Measurements from ENCODE around the gene TMEM258.

TMEM258 gene

DNA sequence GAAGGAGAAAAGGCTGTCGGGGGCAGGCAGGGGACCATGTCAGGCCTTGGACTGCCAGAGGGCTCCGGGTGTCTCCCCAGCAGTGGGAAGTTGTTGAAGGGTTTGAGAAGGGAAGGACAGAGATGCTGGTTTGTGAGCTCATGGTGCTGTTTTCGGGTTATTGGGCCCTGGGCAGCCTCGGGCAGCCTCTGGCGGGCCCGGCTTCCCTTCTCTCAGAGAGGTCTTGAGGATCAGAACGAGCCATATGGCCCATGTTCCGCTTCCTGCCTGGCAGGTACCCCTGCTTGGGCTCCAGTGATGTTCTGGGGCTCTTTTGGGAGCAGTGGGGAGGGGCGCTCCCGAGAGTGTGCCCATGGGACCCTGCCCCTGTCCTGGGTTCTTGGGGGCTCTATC is 30.2 kb downstream of the TMEM258 start:
- in situ Hi-C loops (cut with HindIII; ENCODE audit: low pct_ligation_motif_present, low sequenced_read_pairs): no loop called here
- DNase-seq: no peak
- TF ChIP-seq, protein P1, sequence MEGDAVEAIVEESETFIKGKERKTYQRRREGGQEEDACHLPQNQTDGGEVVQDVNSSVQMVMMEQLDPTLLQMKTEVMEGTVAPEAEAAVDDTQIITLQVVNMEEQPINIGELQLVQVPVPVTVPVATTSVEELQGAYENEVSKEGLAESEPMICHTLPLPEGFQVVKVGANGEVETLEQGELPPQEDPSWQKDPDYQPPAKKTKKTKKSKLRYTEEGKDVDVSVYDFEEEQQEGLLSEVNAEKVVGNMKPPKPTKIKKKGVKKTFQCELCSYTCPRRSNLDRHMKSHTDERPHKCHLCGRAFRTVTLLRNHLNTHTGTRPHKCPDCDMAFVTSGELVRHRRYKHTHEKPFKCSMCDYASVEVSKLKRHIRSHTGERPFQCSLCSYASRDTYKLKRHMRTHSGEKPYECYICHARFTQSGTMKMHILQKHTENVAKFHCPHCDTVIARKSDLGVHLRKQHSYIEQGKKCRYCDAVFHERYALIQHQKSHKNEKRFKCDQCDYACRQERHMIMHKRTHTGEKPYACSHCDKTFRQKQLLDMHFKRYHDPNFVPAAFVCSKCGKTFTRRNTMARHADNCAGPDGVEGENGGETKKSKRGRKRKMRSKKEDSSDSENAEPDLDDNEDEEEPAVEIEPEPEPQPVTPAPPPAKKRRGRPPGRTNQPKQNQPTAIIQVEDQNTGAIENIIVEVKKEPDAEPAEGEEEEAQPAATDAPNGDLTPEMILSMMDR (IDR thresholded peaks at IDR 0.05; ENCODE audit: low read depth, low read length, missing control alignments): no peak
- no peak overlapping the region for H3K27ac ChIP-seq
- H3K36me3 ChIP-seq (replicated peaks): no peaks in the 10 kb centered on the region
- no peaks in the 10 kb centered on the region for H3K27me3 ChIP-seq (replicated peaks)
- no peak overlapping the region for H3K4me3 ChIP-seq (ENCODE audit: low read depth, low read length)

DNA sequence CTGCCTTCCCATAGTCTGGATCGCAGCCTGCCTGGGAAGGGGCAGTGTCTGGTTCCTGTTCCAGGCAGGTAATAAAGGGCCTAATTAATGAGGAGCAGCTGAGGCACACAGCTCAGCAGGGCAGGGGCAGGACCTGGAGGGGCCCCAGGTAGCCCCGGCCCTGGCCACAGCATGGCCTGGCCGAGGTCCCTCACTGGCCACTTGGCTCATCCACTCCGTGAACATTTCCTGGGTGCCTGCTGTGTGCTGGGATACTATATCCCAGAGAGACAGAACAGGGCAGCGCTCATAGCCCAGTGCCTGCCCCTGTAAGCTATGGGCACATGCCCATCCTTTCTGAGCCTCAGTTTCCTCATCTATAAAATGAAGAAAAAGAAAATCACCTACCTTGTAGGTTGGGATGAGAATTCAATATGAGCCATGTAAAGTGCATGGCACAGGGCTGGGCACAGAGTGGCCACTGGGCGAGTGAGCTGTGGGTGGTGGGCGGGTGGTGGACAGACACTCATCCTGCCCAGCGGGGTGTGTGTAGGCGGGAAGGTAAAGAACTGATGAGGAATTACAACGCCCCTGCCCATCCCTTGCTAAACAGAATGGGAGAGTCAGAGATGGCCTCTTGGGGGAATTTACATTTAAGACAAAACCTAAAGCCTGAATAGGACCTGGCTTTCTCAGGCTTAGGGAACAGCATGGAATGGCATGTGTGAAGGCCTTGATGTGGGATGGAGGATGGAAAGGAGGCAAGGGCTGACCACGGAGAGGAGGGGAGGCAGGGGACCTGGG is 30.8 kb downstream of the TMEM258 start:
- in situ Hi-C loops (cut with HindIII; ENCODE audit: low pct_ligation_motif_present, low sequenced_read_pairs): no loop called here
- Histone ChIP-seq H3K27ac (no peak overlapping the region), H3K4me3 (ENCODE audit: low read depth, low read length) (no peak overlapping the region), H3K27me3 (replicated peaks) (no peaks in the 10 kb centered on the region), H3K36me3 (replicated peaks) (no peaks in the 10 kb centered on the region)
- DNase-seq: no peak
- TF ChIP-seq, protein P1 (IDR thresholded peaks at IDR 0.05; ENCODE audit: low read depth, low read length, missing control alignments): no peak

DNA sequence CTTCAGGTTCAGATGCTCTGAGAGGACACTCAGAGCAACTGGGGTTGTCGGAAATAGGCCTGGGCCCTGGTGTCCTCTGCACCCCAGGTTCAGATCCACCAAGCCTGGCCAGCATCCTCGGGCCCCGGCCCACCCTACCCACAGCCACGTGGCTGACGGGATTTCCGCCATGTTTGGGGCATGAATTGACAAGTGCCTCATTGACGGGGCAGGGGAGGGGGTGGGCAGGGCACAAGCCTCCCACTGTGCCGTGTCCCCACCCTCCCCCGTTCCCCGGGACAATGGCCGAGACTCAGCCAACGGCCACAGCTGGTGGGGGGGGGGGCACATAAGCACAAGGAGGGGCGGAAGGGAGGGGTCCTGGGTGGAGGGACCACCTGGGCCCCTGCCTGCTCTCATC is 31.5 kb downstream of the TMEM258 start:
- TF ChIP-seq, protein P1 (IDR thresholded peaks at IDR 0.05; ENCODE audit: low read depth, low read length, missing control alignments): no peak
- H3K27ac ChIP-seq: no peak overlapping the region
- H3K27me3 ChIP-seq (replicated peaks): no peaks in the 10 kb centered on the region
- DNase-seq: no peak
- in situ Hi-C loops (cut with HindIII; ENCODE audit: low pct_ligation_motif_present, low sequenced_read_pairs): no loop called here
- no peak overlapping the region for H3K4me3 ChIP-seq (ENCODE audit: low read depth, low read length)
- H3K36me3 ChIP-seq (replicated peaks): no peaks in the 10 kb centered on the region

DNA sequence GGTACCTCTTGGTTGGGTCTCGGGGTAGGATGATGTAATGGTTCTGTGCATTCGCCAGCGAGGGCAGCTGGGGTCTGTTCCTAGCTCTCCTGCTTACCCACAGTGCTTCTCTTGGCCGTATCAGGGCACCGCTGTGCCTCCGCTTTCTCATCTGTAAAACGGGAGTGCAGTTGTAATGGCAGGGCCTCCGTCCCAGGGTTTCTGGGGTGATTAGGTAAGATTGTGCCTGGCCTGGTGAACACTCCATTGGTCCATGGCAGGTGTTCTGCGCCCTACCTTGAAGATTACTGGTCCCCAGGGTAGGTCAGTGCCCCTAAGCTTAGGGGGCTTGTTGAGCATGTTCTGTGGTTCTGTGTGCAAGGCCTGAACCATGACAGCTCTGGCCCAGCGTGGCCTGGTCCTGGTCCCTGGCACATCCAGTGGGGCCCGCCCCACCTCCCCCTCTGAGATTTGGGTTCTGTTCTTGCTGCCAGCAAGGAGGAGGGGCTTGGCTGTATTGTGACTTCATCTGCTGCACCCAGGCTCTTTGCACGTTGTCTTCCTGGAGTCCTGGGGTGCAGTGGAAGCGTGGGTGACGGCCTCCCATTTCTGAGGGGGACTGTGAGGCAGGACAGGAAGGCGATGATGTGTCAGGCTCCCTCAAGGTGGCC is 35.1 kb downstream of the TMEM258 start:
- no peaks in the 10 kb centered on the region for H3K27me3 ChIP-seq (replicated peaks)
- TF ChIP-seq, protein P1 (IDR thresholded peaks at IDR 0.05; ENCODE audit: low read depth, low read length, missing control alignments): no peak
- in situ Hi-C loops (cut with HindIII; ENCODE audit: low pct_ligation_motif_present, low sequenced_read_pairs): no loop called here
- no peak overlapping the region for H3K27ac ChIP-seq
- H3K36me3 ChIP-seq (replicated peaks): no peaks in the 10 kb centered on the region
- H3K4me3 ChIP-seq (ENCODE audit: low read depth, low read length): no peak overlapping the region
- no peak for DNase-seq

DNA sequence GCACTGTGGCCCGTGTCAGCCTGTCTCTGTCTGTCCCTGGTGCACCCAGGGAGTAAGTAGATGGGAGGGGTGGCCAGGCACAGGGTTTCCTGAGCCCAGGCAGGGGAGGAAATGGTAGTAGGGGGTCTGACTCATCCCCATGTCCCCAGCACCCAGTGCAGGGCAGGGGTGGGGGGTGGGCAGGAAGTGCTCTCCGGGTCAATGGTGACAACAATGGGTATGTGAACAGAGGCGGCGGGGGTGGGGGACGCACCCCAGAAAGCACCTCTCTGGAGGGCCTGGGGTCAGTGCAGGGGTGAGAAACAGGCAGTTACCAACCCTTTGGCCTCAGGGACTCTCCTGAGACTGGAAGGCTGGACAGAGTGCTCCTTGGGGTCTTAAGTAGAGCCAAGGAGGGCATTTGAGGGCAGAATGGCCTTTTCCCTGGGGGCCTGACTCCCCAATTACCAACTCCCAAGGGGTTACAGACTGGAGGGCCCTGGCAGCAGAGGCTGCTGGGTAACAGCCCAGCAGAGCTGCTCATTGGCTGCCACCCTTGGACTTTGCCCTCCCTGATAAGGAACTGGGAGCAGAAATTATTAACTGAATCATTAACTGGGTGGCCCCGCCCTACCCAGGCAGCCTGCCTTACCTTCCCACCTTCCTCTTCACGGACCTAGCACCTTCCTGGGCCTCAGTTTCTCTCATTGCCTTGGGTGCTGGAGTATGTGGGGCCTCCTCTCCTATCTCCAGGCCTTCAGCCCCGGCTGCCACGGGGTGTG is 35.8 kb downstream of the TMEM258 start:
- in situ Hi-C loops (cut with HindIII; ENCODE audit: low pct_ligation_motif_present, low sequenced_read_pairs): no loop called here
- TF ChIP-seq, protein P1 (IDR thresholded peaks at IDR 0.05; ENCODE audit: low read depth, low read length, missing control alignments): no peak
- Histone ChIP-seq H3K27ac (peak overlapping the region; percentile 64), H3K4me3 (ENCODE audit: low read depth, low read length) (no peak overlapping the region), H3K36me3 (replicated peaks) (no peaks in the 10 kb centered on the region), H3K27me3 (replicated peaks) (no peaks in the 10 kb centered on the region)
- DNase-seq: peak; percentile 48

Data from brain microvascular endothelial cell (primary cell).